ENCODE measurements around the gene KRTAP15-1.

GRCh38 chr21:30463713-30464112 is 23.6 kb downstream of the KRTAP15-1 start:
- TF ChIP-seq EZH2 (IDR thresholded peaks at IDR 0.05; ENCODE audit: insufficient read depth, poor library complexity, severe bottlenecking) (no peak), EZH2phosphoT487 (IDR thresholded peaks at IDR 0.05; ENCODE audit: insufficient read depth, low read depth) (no peak)

Data from GM23248 (cell line).